GM12878 (cell line): ENCODE data around the gene NUP93. TPM values are rescaled to one million over a fixed set of nuclear protein-coding genes. Genes with fewer than 3 reads are reported as not detected.

ENCODE experiments used
- ATAC-seq: fragments of 200-7000 bp; cut with Tn5 transposase; 3 replicates; pipeline ENCODE4 v1.9.1; 2020; ENCODE audit warnings: mild to moderate bottlenecking, moderate library complexity
- BruUV-seq: library from RNA; stranded (reverse); fragments of 400-500 nt; replicated peaks from 2 replicates; lab custom pipeline; 2021; lab: Mats Ljungman, UMichigan
- CTCF ChIA-PET: fragments of 300-600 bp; sonication (Branson Sonifier 250); formaldehyde crosslinking; extraction: SDS; loops from one replicate; lab custom pipeline; 2021; ENCODE audit warnings: inconsistent platforms; lab: Yijun Ruan, JAX
- POLR2A ChIA-PET: fragments of 350-600 bp; formaldehyde crosslinking; extraction: SDS; loops from one replicate; lab custom pipeline; 2021; ENCODE audit warnings: inconsistent platforms; lab: Charles Lee
- RAD21 ChIA-PET: fragments of 300-600 bp; sonication (Branson Sonifier 250); formaldehyde crosslinking; loops from one replicate; lab custom pipeline; 2023; ENCODE audit warnings: antibody characterized with exemption; ENCODE audit not compliant: unreplicated experiment; lab: Charles Lee
- SMC1A ChIA-PET: fragments of 300-600 bp; sonication (Branson Sonifier 250); formaldehyde crosslinking; loops from one replicate; lab custom pipeline; 2023; ENCODE audit not compliant: unreplicated experiment, uncharacterized antibody; lab: Charles Lee
- DNase-seq: peaks from one replicate; pipeline ENCODE4 v3.0.0-alpha.2; 2011; ENCODE audit warnings: low read depth, low spot score
- FAIRE-seq: peaks from 3 replicates; lab custom pipeline; 2011; peaks lifted over from hg19 to GRCh38; lab: Jason Lieb, UNC
- H2AFZ ChIP-seq: 2 replicates; pipeline ENCODE4 v1.6.0; 2011; ENCODE audit warnings: low read depth, low read length, control low read depth; ENCODE audit not compliant: control insufficient read depth
- H3K27ac ChIP-seq: 2 replicates; pipeline ENCODE4 v1.5.1; 2011; ENCODE audit warnings: control low read depth; ENCODE audit not compliant: control insufficient read depth, insufficient read depth
- H3K27me3 ChIP-seq, 2 experiments: replicated peaks in 1 of 2; 2 replicates each; pipeline versions ENCODE4 v1.6.0 to v1.6.1; 2011; ENCODE audit warnings: low read length in 1 of 2; ENCODE audit not compliant: control insufficient read depth in 2 of 2, insufficient read depth in 2 of 2
- H3K36me3 ChIP-seq, 2 experiments: 2 replicates each; pipeline ENCODE4 v1.5.1; 2011; ENCODE audit warnings: low read length in 1 of 2; ENCODE audit not compliant: control insufficient read depth in 2 of 2, insufficient read depth in 2 of 2
- H3K4me1 ChIP-seq: 2 replicates; pipeline ENCODE4 v1.6.1; 2011; ENCODE audit warnings: mild to moderate bottlenecking, low read length, moderate library complexity, mixed read lengths; ENCODE audit not compliant: control insufficient read depth, insufficient read depth
- H3K4me2 ChIP-seq: 2 replicates; pipeline ENCODE4 v1.6.0; 2011; ENCODE audit warnings: control low read depth; ENCODE audit not compliant: control insufficient read depth, insufficient read depth
- H3K4me3 ChIP-seq: fragments of 200-600 bp; sonication (generic); 2 replicates; pipeline ENCODE4 v1.5.1; 2016
- H3K79me2 ChIP-seq: 2 replicates; pipeline ENCODE4 v1.6.0; 2011; ENCODE audit warnings: low read length; ENCODE audit not compliant: control insufficient read depth, insufficient read depth
- H3K9ac ChIP-seq: 2 replicates; pipeline ENCODE4 v1.8.0; 2011; ENCODE audit warnings: low read length, control low read depth, mixed read lengths; ENCODE audit not compliant: control insufficient read depth, insufficient read depth
- H3K9me3 ChIP-seq: replicated peaks from 3 replicates; pipeline ENCODE4 v1.5.1; 2011; ENCODE audit warnings: mild to moderate bottlenecking, low read length; ENCODE audit not compliant: control insufficient read depth, insufficient read depth
- H4K20me1 ChIP-seq: 2 replicates; pipeline ENCODE4 v1.6.0; 2011; ENCODE audit not compliant: control insufficient read depth, insufficient read depth
- CEBPB ChIP-seq, 2 experiments: fragments of 150-350 bp in 1 of 2; IDR thresholded peaks; 2 replicates each; pipeline ENCODE4 v1.6.1; 2012 to 2014; ENCODE audit warnings: low read depth in 2 of 2, low read length in 2 of 2, borderline replicate concordance in 1 of 2, inconsistent platforms in 1 of 2
- CEBPZ ChIP-seq: fragments of 150-350 bp; IDR thresholded peaks from 2 replicates; pipeline ENCODE4 v1.6.1; 2016; ENCODE audit warnings: low read depth, low read length
- DPF2 ChIP-seq: fragments of 450-650 bp; IDR thresholded peaks from 2 replicates; pipeline ENCODE4 v1.6.1; 2017; ENCODE audit warnings: mild to moderate bottlenecking
- IKZF1 ChIP-seq: fragments of 450-650 bp; conservative IDR thresholded peaks from 2 replicates; pipeline ENCODE4 v1.6.1; 2017; ENCODE audit warnings: antibody characterized with exemption, mild to moderate bottlenecking
- NR2C1 ChIP-seq: fragments of 450-650 bp; IDR thresholded peaks from 2 replicates; pipeline ENCODE4 v1.6.1; 2017; ENCODE audit warnings: antibody characterized with exemption, mild to moderate bottlenecking, moderate library complexity
- PML ChIP-seq: IDR thresholded peaks from 2 replicates; pipeline ENCODE4 v1.6.1; 2012; ENCODE audit warnings: low read length, inconsistent platforms
- RB1 ChIP-seq: fragments of 450-650 bp; formaldehyde crosslinking; IDR thresholded peaks from 2 replicates; pipeline ENCODE4 v1.6.1; 2017; ENCODE audit warnings: mild to moderate bottlenecking, borderline replicate concordance
- SMARCA5 ChIP-seq: fragments of 450-650 bp; IDR thresholded peaks from 2 replicates; pipeline ENCODE4 v1.6.1; 2017; ENCODE audit warnings: mild to moderate bottlenecking
- SMC3 ChIP-seq: IDR thresholded peaks from 2 replicates; pipeline ENCODE4 v1.6.1; 2011; ENCODE audit warnings: low read length, improper control_type of control experiment, borderline replicate concordance
- ZNF384 ChIP-seq: IDR thresholded peaks from 2 replicates; pipeline ENCODE4 v1.6.1; 2012; ENCODE audit warnings: low read depth, mild to moderate bottlenecking, low read length, improper control_type of control experiment, borderline replicate concordance
- WGBS: methylation state at CpG from one replicate; pipeline ENCODE4 v1.1.6; 2016; ENCODE audit warnings: low lambda C conversion rate; ENCODE audit not compliant: insufficient replicate concordance, insufficient coverage; ENCODE audit errors: missing lambda C conversion rate; 5-methylcytosine and 5-hydroxymethylcytosine counted together
- in situ Hi-C: fragments of 300-500 bp; cut with MboI; formaldehyde crosslinking; loops from 9 replicates; pipeline ENCODE4 v1.14.3; 2018; ENCODE audit warnings: mixed read lengths
- intact Hi-C: fragments of 100-400 bp; cut with micrococcal nuclease; formaldehyde crosslinking; loops from one replicate; pipeline ENCODE4 v1.14.2; 2022; ENCODE audit not compliant: unreplicated experiment
- polyA plus RNA-seq, 11 experiments: library from polyadenylated mRNA; depleted of rRNA in 4 of 11; unstranded in 6 of 11; stranded (reverse) in 5 of 11; fragments of >200 nt; fragmentation: Nextera tagmentation in 4 of 11; fragmentation: Illumina TruSeq in 1 of 11; extraction: Ambion mirVana in 4 of 11; extraction: Trizol in 1 of 11; gene quantifications; 1 replicate in 1 of 11; 2 replicates in 10 of 11; pipeline versions ENCODE4 v1.2.1 to v1.2.3, GENCODE V29; 2011 to 2016; ENCODE audit warnings: inconsistent platforms in 2 of 11, missing spikeins in 2 of 11, low read depth in 1 of 11
- total RNA-seq, 4 experiments: library from RNA; depleted of rRNA in 3 of 4; stranded (reverse); fragments of >200 nt in 3 of 4; fragmentation: Illumina TruSeq in 1 of 4; extraction: Trizol in 1 of 4; gene quantifications; 2 replicates each; pipeline versions ENCODE4 v1.2.1 to v1.2.3, GENCODE V29; 2013 to 2021
- TF ChIP-seq, protein P1 (sequence below): fragments of 450-650 bp; IDR thresholded peaks from 2 replicates; pipeline ENCODE4 v1.6.1; 2017; ENCODE audit warnings: borderline replicate concordance
- TF ChIP-seq, protein P2 (sequence below): fragments of 450-650 bp; IDR thresholded peaks from 2 replicates; pipeline ENCODE4 v1.6.1; 2017; ENCODE audit warnings: mild to moderate bottlenecking, moderate library complexity
- TF ChIP-seq, protein P3 (sequence below): fragments of 450-650 bp; IDR thresholded peaks from 2 replicates; pipeline ENCODE4 v1.6.1; 2018; ENCODE audit warnings: mild to moderate bottlenecking, low read depth, moderate library complexity; ENCODE audit not compliant: partially characterized antibody

Gene NUP93
- total and polyA plus RNA-seq, 10 of the 15 experiments (the other 5 are each of a cell fraction or from before 2014, with no cell fraction given), result 82.2 to 175 (median 101) TPM

- in situ Hi-C loops, result no loop called here
- intact Hi-C loops, result no loop called here
- Histone ChIP-seq H3K4me1 (peaks cover 15% of the 10 kb centered on the region), H3K36me3 (no peaks in the 10 kb centered on the region), H4K20me1 (no peaks in the 10 kb centered on the region), H3K4me2 (no peak overlapping the region), H3K79me2 (peaks cover 29% of the 10 kb centered on the region), H3K9ac (no peak overlapping the region), H3K9me3 (no peaks in the 10 kb centered on the region), H3K27me3 (no peaks in the 10 kb centered on the region), H3K4me3 (no peak overlapping the region), H2AFZ (no peak overlapping the region), H3K27ac (no peak overlapping the region)
- ChIA-PET RAD21 (interaction anchor here (1.4 kb wide), 1 partner anchor 11 kb away, joined by 4 read pairs; no protein-coding TSS in a partner anchor), POLR2A (interaction anchor here (0.7 kb wide), 1 partner anchor 84 kb away, joined by 3 read pairs; no protein-coding TSS in a partner anchor), CTCF (interaction anchor here (0.7 to 2.1 kb wide), 5 partner anchors 10 to 128 kb away, joined by 3 to 8 read pairs (median 4); no protein-coding TSS in a partner anchor), SMC1A (interaction anchor here (1.1 to 2.0 kb wide), 5 partner anchors 11 to 224 kb away, joined by 3 to 10 read pairs (median 5); no protein-coding TSS in a partner anchor)
- TF ChIP-seq, protein P1, sequence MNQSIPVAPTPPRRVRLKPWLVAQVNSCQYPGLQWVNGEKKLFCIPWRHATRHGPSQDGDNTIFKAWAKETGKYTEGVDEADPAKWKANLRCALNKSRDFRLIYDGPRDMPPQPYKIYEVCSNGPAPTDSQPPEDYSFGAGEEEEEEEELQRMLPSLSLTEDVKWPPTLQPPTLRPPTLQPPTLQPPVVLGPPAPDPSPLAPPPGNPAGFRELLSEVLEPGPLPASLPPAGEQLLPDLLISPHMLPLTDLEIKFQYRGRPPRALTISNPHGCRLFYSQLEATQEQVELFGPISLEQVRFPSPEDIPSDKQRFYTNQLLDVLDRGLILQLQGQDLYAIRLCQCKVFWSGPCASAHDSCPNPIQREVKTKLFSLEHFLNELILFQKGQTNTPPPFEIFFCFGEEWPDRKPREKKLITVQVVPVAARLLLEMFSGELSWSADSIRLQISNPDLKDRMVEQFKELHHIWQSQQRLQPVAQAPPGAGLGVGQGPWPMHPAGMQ, result no peak
- no peak for TF ChIP-seq SMARCA5
- no peak for TF ChIP-seq RB1
- no peak for TF ChIP-seq PML
- TF ChIP-seq CEBPB (IDR thresholded peaks at IDR 0.05; ENCODE audit: borderline replicate concordance in 1 of 2, low read depth in 2 of 2, low read length in 2 of 2), result no peak
- no peak for TF ChIP-seq IKZF1
- TF ChIP-seq, protein P2, sequence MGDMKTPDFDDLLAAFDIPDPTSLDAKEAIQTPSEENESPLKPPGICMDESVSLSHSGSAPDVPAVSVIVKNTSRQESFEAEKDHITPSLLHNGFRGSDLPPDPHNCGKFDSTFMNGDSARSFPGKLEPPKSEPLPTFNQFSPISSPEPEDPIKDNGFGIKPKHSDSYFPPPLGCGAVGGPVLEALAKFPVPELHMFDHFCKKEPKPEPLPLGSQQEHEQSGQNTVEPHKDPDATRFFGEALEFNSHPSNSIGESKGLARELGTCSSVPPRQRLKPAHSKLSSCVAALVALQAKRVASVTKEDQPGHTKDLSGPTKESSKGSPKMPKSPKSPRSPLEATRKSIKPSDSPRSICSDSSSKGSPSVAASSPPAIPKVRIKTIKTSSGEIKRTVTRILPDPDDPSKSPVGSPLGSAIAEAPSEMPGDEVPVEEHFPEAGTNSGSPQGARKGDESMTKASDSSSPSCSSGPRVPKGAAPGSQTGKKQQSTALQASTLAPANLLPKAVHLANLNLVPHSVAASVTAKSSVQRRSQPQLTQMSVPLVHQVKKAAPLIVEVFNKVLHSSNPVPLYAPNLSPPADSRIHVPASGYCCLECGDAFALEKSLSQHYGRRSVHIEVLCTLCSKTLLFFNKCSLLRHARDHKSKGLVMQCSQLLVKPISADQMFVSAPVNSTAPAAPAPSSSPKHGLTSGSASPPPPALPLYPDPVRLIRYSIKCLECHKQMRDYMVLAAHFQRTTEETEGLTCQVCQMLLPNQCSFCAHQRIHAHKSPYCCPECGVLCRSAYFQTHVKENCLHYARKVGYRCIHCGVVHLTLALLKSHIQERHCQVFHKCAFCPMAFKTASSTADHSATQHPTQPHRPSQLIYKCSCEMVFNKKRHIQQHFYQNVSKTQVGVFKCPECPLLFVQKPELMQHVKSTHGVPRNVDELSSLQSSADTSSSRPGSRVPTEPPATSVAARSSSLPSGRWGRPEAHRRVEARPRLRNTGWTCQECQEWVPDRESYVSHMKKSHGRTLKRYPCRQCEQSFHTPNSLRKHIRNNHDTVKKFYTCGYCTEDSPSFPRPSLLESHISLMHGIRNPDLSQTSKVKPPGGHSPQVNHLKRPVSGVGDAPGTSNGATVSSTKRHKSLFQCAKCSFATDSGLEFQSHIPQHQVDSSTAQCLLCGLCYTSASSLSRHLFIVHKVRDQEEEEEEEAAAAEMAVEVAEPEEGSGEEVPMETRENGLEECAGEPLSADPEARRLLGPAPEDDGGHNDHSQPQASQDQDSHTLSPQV, result no peak
- TF ChIP-seq SMC3, result no peak
- TF ChIP-seq CEBPZ, result no peak
- TF ChIP-seq DPF2, result no peak
- TF ChIP-seq, protein P3, sequence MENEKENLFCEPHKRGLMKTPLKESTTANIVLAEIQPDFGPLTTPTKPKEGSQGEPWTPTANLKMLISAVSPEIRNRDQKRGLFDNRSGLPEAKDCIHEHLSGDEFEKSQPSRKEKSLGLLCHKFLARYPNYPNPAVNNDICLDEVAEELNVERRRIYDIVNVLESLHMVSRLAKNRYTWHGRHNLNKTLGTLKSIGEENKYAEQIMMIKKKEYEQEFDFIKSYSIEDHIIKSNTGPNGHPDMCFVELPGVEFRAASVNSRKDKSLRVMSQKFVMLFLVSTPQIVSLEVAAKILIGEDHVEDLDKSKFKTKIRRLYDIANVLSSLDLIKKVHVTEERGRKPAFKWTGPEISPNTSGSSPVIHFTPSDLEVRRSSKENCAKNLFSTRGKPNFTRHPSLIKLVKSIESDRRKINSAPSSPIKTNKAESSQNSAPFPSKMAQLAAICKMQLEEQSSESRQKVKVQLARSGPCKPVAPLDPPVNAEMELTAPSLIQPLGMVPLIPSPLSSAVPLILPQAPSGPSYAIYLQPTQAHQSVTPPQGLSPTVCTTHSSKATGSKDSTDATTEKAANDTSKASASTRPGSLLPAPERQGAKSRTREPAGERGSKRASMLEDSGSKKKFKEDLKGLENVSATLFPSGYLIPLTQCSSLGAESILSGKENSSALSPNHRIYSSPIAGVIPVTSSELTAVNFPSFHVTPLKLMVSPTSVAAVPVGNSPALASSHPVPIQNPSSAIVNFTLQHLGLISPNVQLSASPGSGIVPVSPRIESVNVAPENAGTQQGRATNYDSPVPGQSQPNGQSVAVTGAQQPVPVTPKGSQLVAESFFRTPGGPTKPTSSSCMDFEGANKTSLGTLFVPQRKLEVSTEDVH, result no peak
- no peak for TF ChIP-seq ZNF384
- no peak for TF ChIP-seq NR2C1
- ATAC-seq (no peak), DNase-seq (no peak), FAIRE-seq (no peak)
- no TSS peak for BruUV-seq
- 100% methylated on average over 1 of the region's 1 CpG for WGBS
Measured at GRCh38 chr16:56728027-56728426, 1.9 kb upstream of the NUP93 start.
